ENCODE results near the gene RAB3IL1.

DNA sequence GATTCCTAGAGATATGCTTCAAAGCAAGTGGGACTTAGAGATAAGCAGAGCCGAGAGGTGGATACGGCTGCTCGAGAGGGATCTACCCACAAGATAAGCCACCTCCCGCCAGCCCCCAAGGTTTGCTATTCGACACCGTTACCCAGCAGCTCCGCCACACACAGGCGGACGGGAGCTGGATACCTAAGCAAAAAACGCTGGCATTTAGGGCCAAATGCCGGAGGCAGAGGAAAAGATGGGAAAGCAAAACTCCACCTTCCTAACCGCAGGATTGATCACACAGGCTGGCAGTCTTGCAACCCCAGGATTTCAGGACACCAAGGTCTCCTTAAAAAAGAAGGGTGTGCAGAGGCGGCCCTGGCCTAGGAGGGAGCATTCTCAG lies 49.4 kb upstream of the RAB3IL1 start:
- TF ChIP-seq, protein P1, sequence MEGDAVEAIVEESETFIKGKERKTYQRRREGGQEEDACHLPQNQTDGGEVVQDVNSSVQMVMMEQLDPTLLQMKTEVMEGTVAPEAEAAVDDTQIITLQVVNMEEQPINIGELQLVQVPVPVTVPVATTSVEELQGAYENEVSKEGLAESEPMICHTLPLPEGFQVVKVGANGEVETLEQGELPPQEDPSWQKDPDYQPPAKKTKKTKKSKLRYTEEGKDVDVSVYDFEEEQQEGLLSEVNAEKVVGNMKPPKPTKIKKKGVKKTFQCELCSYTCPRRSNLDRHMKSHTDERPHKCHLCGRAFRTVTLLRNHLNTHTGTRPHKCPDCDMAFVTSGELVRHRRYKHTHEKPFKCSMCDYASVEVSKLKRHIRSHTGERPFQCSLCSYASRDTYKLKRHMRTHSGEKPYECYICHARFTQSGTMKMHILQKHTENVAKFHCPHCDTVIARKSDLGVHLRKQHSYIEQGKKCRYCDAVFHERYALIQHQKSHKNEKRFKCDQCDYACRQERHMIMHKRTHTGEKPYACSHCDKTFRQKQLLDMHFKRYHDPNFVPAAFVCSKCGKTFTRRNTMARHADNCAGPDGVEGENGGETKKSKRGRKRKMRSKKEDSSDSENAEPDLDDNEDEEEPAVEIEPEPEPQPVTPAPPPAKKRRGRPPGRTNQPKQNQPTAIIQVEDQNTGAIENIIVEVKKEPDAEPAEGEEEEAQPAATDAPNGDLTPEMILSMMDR (IDR thresholded peaks at IDR 0.05; ENCODE audit: low read depth, low read length, missing input control), result no peak
- TF ChIP-seq RXRA (IDR thresholded peaks at IDR 0.05) (no peak), EGR1 (IDR thresholded peaks at IDR 0.05; ENCODE audit: low read depth in 2 of 2) (no peak), RAD21 (IDR thresholded peaks at IDR 0.05) (no peak), TAF1 (conservative IDR thresholded peaks at IDR 0.05) (no peak), YY1 (IDR thresholded peaks at IDR 0.05) (no peak)
- TF ChIP-seq, protein P2, sequence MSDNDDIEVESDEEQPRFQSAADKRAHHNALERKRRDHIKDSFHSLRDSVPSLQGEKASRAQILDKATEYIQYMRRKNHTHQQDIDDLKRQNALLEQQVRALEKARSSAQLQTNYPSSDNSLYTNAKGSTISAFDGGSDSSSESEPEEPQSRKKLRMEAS (IDR thresholded peaks at IDR 0.05), result no peak
- TF ChIP-seq, protein P3, sequence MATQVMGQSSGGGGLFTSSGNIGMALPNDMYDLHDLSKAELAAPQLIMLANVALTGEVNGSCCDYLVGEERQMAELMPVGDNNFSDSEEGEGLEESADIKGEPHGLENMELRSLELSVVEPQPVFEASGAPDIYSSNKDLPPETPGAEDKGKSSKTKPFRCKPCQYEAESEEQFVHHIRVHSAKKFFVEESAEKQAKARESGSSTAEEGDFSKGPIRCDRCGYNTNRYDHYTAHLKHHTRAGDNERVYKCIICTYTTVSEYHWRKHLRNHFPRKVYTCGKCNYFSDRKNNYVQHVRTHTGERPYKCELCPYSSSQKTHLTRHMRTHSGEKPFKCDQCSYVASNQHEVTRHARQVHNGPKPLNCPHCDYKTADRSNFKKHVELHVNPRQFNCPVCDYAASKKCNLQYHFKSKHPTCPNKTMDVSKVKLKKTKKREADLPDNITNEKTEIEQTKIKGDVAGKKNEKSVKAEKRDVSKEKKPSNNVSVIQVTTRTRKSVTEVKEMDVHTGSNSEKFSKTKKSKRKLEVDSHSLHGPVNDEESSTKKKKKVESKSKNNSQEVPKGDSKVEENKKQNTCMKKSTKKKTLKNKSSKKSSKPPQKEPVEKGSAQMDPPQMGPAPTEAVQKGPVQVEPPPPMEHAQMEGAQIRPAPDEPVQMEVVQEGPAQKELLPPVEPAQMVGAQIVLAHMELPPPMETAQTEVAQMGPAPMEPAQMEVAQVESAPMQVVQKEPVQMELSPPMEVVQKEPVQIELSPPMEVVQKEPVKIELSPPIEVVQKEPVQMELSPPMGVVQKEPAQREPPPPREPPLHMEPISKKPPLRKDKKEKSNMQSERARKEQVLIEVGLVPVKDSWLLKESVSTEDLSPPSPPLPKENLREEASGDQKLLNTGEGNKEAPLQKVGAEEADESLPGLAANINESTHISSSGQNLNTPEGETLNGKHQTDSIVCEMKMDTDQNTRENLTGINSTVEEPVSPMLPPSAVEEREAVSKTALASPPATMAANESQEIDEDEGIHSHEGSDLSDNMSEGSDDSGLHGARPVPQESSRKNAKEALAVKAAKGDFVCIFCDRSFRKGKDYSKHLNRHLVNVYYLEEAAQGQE (IDR thresholded peaks at IDR 0.05), result no peak
